H7 (cell line): ENCODE measurements around the gene SLC22A2. TPM values are rescaled to one million over a fixed set of nuclear protein-coding genes. Genes with fewer than 3 reads are reported as not detected.

Experiments used
- total RNA-seq: library from RNA; depleted of rRNA; stranded (reverse); fragments of >200 nt; shearing (Covaris generic); gene quantifications from 2 replicates; pipeline ENCODE4 v1.2.3, GENCODE V29; 2014; rRNA removed

SLC22A2 gene
- total RNA-seq, 1 experiment from 2014 or later = 0.42 TPM

Other genes starting within 250 kb of the SLC22A2 start
- 5.5 and 7.3 TPM in 2 replicates for gene SLC22A1, start 137.0 kb downstream of the SLC22A2 start, total RNA-seq
- 17.3 and 23.9 TPM in 2 replicates for gene SLC22A3, start 89.6 kb upstream of the SLC22A2 start, total RNA-seq